Effector memory CD4-positive, alpha-beta T cell (primary cell): ENCODE results near the gene ERFL.
A peak's percentile ranks its signal among the peaks of the same experiment; 100 is the strongest.

Experiments
- DNase-seq, 3 donors: peaks; one replicate each; pipeline ENCODE4 v3.0.0-alpha.2; 2020
- H3K27ac ChIP-seq: 2 replicates; pipeline ENCODE4 v1.7.0; 2013; ENCODE audit warnings: mild to moderate bottlenecking, low read length, moderate library complexity; ENCODE audit not compliant: insufficient read depth, poor library complexity, severe bottlenecking
- H3K27me3 ChIP-seq: replicated peaks from 2 replicates; pipeline ENCODE4 v1.7.0; 2013; ENCODE audit warnings: mild to moderate bottlenecking, low read length; ENCODE audit not compliant: insufficient read depth, control insufficient read depth, poor library complexity, severe bottlenecking
- H3K36me3 ChIP-seq: 2 replicates; pipeline ENCODE4 v1.7.0; 2013; ENCODE audit warnings: mild to moderate bottlenecking, low read length, moderate library complexity; ENCODE audit not compliant: control insufficient read depth, insufficient read depth
- H3K4me1 ChIP-seq: 2 replicates; pipeline ENCODE4 v1.7.0; 2013; ENCODE audit warnings: low read length, mild to moderate bottlenecking; ENCODE audit not compliant: control insufficient read depth, insufficient read depth, poor library complexity, severe bottlenecking
- H3K4me3 ChIP-seq: 2 replicates; pipeline ENCODE4 v1.7.0; 2013; ENCODE audit warnings: low read length, low read depth, mild to moderate bottlenecking; ENCODE audit not compliant: insufficient read depth, poor library complexity, severe bottlenecking
- H3K9me3 ChIP-seq: 2 replicates; pipeline ENCODE4 v1.7.0; 2013; ENCODE audit warnings: mild to moderate bottlenecking, low read length, moderate library complexity; ENCODE audit not compliant: control insufficient read depth
- total RNA-seq, 3 donors: gene quantifications; one replicate each; lab custom pipeline; 2026; lab: John Stamatoyannopoulos, UW

Gene ERFL
- 0.52 to 1.7 (median 1.2) reads per million in 3 donors for total RNA-seq

DNA sequence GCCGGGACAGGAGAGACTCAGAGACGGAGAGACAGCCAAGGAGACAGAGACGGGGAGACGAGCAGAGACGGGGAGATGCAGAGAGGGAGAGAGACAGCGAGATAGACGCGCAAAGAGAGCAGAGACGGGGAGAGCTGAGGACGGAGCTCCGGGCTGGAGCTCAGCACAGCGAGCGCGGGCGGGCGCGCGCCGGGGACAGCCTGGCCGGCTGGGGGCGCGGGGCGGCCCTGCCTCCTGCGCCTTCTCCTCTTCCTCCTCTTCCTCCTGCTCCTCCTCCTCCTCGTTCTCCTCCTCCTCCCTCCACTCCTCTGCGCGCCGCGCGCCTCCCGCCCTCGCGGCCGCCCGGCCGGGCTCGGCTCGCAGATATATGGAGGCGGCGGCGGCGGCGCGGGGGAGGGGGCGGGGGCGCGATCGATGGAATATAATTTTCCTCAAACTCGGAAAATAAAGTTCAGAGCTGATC is at the start of gene ERFL:
ERFL (minus strand) TSS at position 229 of the 463 bp plus-strand sequence. CDS start 15,530 bp downstream, outside the sequence.
- Histone ChIP-seq H3K9me3 (no peaks in the 10 kb centered on the region), H3K4me3 (peak within 1 kb of the TSS; percentile 56), H3K27ac (peak within 1 kb of the TSS; percentile 41), H3K27me3 (no peaks in the 10 kb centered on the region), H3K4me1 (peaks cover 22% of the 10 kb centered on the region), H3K36me3 (no peaks in the 10 kb centered on the region)
- DNase-seq: no peak

DNA sequence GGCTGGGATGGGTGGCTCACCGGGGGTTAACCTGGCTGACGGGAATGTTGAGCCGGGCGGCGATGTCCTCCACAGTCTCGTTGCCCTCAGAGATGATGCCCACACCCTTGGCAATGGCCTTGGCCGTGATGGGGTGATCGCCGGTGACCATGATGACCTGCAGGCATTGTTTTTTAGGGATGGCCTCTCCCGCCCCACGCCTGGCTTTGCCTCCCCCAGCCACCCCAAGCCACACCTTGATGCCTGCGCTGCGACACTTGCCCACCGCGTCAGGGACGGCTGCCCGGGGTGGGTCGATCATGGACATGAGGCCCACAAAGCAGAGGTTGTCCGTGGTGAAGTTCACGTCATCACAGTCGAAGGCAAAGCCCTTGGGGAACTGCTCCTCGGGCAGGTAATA is 49.7 kb upstream of the ERFL start:
- Histone ChIP-seq H3K36me3 (no peaks in the 10 kb centered on the region), H3K27ac (no peak overlapping the region), H3K4me3 (no peak overlapping the region), H3K9me3 (no peaks in the 10 kb centered on the region), H3K4me1 (no peaks in the 10 kb centered on the region), H3K27me3 (no peaks in the 10 kb centered on the region)
- DNase-seq: no peak

DNA sequence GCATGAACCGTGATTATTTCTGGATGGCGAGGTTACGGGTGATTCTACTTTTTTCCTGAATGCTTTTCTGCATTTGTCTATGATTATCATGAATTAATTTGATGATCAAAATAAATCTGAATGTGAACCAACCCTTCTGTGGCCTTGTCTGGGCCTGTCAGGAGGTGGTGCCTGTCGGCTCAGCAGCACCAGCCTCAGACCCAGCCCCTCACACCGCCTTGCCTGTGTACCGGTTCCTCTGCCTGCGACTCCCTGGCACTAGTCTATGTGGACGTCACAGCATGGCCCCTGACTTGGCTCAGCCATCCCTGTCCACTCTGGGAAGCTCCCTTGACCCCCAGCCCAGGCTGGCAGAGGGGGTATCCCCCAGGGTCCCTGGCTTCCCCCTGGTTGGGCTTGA is 46.4 kb upstream of the ERFL start:
- H3K36me3 ChIP-seq: no peaks in the 10 kb centered on the region

DNA sequence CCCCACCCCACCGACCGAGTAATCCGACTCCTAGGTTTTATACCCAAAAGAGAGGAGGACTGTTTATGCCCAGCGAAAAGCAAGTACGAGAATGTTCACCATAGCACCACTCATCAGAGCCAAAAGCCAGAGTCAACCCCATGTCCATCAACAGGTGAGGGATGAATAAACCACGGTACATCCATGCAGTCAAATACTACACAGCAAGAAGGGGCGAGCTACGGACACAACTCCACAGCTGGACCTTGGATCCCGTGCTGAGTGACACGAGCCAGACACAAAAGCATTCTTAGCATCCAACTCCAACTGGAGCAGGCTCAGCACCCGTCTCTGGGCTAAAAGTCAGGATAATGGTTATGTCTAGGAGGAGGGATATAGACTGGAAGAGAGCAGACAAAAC is 43.1 kb upstream of the ERFL start:
- Histone ChIP-seq H3K36me3 (no peaks in the 10 kb centered on the region), H3K27me3 (no peaks in the 10 kb centered on the region), H3K9me3 (no peaks in the 10 kb centered on the region), H3K27ac (no peak overlapping the region), H3K4me1 (no peaks in the 10 kb centered on the region), H3K4me3 (no peak overlapping the region)
- DNase-seq: no peak

More for the DNA sequence above, 46.4 kb upstream of the ERFL start:
- DNase-seq: no peak
- Histone ChIP-seq H3K4me1 (no peaks in the 10 kb centered on the region), H3K4me3 (no peak overlapping the region), H3K9me3 (no peaks in the 10 kb centered on the region), H3K27ac (no peak overlapping the region), H3K27me3 (no peaks in the 10 kb centered on the region)

DNA sequence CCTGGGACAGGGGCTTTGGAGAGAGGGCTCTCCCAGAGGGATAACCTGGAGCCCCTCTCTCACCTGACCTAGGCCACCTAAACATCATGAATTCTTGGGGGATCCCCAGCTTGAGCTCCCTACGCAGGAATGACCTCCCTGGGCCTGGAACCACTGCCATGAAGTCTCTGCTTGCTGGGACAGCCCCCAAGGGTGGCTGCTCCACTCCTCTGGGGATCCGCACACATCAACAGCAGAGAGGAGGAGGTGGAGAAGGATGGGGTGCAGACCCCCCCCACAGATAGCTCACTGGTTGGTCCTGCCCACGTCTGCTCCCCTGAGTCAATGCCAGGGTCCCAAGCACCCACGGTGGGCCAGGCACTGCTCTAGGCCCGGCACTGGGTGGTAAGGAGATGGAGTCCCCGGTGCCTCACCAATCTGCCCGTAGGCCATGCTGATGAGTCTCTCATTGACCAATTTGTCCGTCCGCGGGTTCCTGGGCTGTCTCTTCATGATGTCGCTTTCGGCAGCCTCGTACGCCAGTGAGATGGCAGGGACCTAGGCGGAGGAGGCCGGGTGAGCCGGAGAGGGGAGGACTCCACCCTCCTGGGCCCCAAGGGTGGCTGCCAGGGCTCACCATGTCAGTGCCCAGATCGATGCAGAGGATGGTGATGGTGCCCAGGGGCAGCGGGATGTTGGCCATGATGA is 41.7 kb upstream of the ERFL start:
- H3K9me3 ChIP-seq: no peaks in the 10 kb centered on the region
- no peak overlapping the region for H3K27ac ChIP-seq
- H3K4me3 ChIP-seq: no peak overlapping the region
- no peaks in the 10 kb centered on the region for H3K36me3 ChIP-seq
- H3K4me1 ChIP-seq: no peaks in the 10 kb centered on the region
- DNase-seq: no peak
- H3K27me3 ChIP-seq: no peaks in the 10 kb centered on the region

DNA sequence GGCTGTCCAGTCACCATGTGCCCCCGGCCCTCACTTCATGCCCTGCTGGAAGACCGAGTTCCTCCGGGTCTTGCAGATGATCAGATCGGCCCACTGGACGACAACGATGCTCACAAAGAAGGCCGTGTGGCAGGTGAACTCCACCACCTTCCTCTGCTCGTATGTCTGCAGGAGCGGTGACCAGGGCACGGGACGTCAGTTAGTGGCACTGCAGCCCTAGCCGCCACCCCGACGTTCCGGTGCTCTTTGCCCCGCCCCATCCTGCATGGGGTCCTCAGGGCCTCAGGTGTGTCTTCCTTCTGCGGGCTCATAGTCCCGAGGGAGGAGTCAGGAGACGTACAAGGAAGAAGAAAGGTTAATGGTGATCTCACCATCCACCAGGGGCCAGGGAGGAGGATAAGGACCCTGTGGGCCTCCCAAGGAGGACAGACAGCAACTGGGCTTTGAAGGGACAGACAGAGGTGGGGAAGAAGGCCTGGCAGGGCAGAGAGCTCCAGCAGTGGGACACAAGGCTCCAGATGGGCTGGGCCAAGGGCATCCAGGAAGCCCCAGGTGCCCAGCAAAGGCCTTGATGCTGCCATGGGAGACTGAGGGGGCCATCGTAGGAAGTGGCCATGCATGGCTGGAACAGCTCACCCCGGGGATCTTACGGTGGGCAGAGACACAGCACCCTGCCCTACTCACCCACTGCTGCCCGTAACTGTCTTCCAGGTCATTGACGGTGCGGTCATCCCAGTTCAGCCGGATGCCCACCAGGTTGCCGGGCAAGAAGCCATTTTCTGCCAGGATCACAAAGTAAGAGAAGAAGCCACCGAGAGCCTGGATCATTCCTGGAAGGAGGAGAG is 40.7 kb upstream of the ERFL start:
- H3K27me3 ChIP-seq: no peaks in the 10 kb centered on the region

DNA sequence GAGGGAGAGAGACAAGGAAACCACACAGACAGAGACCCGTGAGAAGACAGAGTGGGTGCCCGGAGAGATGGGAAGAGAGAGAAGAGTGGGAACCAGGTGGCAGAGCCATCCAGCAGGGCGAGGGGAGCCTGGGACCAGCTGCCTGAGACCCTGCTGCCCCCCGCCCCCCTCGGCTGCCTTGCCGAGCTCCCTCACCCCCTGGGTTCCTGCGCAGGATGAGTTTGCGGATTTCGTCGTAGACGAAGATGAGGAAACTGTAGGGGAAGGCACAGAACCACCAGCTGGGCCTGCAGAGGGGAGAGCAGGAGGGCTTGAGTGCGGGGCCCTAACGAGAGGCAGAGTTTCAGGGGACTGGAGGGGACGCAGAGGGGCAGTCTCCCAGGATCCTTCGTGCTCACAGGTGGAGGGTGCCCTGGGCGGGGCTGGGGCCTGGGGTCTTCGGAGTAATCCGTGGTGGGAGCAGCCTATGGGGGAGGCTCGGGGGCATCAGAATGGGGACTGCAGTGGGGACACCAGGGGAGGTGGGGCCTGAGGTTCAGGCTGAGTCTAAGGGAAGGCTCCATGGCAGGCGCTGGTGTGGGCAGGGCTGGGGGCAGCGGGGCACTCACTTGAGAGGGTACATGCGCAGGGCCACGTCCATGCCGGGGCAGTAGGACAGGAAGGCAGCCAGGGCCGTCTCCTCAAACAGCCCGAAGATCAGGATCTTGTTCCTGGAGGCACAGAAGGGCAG is 39.0 kb upstream of the ERFL start:
- Histone ChIP-seq H3K36me3 (no peaks in the 10 kb centered on the region), H3K27ac (no peak overlapping the region), H3K9me3 (no peaks in the 10 kb centered on the region), H3K27me3 (no peaks in the 10 kb centered on the region), H3K4me1 (no peaks in the 10 kb centered on the region), H3K4me3 (no peak overlapping the region)
- DNase-seq: no peak

More for the DNA sequence above, 40.7 kb upstream of the ERFL start:
- no peaks in the 10 kb centered on the region for H3K4me1 ChIP-seq
- no peak overlapping the region for H3K4me3 ChIP-seq
- no peak overlapping the region for H3K27ac ChIP-seq
- no peak for DNase-seq
- no peaks in the 10 kb centered on the region for H3K36me3 ChIP-seq
- H3K9me3 ChIP-seq: no peaks in the 10 kb centered on the region

DNA sequence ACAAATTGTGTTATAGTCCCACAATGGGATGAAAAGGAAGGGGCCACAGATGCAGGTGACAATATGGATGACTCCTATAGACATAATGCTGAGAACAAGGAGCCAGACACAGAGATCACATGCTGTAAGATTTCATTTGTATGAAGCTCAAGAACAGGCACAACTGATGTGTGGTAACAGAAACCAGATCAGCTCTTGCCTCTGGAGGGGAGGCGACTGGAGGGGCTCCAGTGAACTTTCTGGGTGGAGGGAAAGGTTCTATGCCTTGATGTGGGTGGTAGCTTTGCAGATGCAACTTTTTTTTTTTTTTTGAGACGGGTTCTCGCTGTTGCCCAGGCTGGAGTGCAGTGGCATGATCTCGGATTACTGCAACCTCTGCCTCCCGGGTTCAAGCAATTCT is 36.9 kb upstream of the ERFL start:
- H3K27ac ChIP-seq: no peak overlapping the region
- no peak overlapping the region for H3K4me3 ChIP-seq
- no peaks in the 10 kb centered on the region for H3K9me3 ChIP-seq
- DNase-seq: no peak
- H3K36me3 ChIP-seq: no peaks in the 10 kb centered on the region
- H3K27me3 ChIP-seq: no peaks in the 10 kb centered on the region
- no peaks in the 10 kb centered on the region for H3K4me1 ChIP-seq

DNA sequence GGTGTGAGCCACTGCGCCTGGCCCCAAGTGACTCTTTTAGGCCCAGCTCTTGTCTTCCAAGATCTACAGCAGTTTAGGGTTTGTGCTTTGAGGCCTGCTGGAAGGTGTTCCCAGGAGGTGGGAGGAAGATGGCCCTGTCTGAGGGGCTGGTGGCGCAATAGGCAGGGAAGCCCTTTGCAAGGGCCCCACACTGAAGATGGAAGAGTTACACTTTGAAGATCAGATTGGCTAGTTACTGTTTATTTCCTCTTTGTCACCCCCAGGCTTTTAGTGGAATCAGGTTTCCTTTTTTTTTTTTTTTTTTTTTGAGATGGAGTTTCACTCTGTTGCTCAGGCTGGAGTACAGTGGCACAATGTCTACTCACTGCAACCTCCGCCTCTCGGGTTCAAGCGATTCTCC is 32.7 kb upstream of the ERFL start:
- no peak overlapping the region for H3K4me3 ChIP-seq
- no peak overlapping the region for H3K27ac ChIP-seq
- H3K9me3 ChIP-seq: no peaks in the 10 kb centered on the region
- H3K36me3 ChIP-seq: peaks cover 10% of the 10 kb centered on the region
- H3K27me3 ChIP-seq: no peaks in the 10 kb centered on the region
- H3K4me1 ChIP-seq: peaks cover 12% of the 10 kb centered on the region
- DNase-seq: no peak
